GM18519 (cell line): Measurements from ENCODE around the gene TES.

ENCODE experiments used
- ATAC-seq: cut with Tn5 transposase; IDR thresholded peaks from one replicate; pipeline ENCODE4 v1.9.1; 2021; ENCODE audit warnings: mild to moderate bottlenecking, moderate library complexity; ENCODE audit not compliant: unreplicated experiment, low FRiP score

Gene TES

DNA sequence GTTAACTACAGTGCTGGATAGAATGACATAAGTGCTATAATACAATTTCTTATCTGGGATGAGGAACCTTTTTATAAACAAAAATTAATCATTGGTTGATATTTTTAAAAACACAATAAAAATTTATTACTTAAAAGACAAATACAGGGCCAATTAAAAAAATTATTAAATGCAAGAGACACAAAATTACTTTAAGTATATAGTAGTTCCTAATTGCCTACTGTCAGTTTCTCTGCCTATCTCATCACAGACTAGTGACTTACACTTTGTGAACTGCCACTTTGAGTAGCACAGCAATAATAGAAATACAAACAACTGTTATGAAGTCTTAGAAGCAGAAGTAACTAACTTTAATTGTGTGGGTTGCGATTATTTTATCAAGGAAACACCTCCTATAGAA is 8.4 kb downstream of the TES start:
- no peak for ATAC-seq

DNA sequence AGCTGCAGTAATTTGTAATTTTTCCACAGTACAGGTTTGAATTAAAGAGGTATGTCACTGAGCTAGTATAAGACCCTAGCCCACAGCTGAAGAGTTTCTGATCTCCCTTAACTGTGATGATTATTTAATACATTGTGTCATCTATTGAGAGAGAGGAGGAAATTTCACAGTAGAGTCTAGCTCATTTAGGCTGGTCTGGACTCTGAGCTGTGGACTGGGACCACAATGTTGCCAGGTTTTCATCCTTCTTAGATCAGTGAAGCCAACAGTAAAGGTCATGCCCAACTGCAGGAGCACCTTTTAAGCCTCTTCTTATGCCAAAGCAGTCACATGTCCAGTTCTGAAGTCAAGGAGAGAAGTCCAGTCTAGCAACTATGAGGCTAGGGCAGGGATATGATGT is 8.9 kb downstream of the TES start:
- no peak for ATAC-seq

DNA sequence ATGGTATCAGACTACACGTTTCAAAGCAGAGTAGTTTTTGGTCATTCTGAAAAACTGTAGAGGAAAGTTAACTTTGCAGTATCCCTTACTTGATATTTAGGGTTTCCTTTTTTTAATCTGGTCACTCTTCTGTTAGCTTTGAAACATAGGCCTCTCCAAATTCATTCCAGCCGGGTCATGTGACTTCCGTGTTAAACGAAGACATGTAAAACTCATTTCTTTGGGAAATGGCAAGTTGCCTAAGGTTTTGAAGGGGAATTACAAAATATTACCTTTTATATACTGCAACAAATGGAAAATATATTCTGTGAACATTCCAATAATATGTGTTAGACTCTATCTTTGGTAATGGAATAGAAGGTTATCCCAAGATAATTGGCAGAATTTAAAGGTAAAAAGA is 9.5 kb downstream of the TES start:
- ATAC-seq: no peak

DNA sequence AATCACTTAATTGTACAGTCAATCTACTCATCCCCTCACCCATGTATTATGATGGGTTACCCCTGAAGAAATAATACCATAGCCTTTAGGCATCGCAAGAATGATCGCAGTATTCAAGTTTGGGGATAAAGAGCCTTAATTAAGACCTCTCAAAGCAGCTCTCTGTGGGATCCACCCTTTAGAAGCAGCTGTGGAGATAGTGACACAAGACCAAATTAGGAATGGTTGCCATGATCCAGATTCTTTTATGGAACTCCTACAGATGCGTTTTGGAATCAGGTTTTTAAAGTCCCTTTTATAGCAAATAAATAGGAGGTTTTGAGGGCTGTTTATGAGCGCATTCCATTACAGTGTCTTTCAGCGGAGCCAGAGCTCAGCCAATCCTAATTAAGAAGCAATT is 12.2 kb downstream of the TES start:
- ATAC-seq: no peak

DNA sequence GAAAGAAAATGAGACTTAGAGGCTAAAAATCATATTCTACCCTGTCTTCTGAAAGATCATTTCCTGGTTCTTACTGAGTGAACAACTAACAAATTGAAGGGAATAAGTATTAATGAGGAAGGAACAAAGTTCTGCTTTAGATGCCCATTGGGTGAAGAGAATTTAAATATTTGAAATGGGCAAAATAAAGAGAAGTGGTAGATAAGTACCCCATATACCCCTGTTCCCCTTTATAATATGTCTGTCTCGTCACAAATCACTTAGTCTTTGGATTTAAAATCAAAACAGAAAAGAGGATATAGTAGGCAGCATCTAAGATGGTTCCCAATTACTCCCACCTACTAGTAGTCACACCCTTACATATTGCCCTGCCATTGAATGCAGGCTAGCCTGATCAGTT is 13.2 kb downstream of the TES start:
- no peak for ATAC-seq

DNA sequence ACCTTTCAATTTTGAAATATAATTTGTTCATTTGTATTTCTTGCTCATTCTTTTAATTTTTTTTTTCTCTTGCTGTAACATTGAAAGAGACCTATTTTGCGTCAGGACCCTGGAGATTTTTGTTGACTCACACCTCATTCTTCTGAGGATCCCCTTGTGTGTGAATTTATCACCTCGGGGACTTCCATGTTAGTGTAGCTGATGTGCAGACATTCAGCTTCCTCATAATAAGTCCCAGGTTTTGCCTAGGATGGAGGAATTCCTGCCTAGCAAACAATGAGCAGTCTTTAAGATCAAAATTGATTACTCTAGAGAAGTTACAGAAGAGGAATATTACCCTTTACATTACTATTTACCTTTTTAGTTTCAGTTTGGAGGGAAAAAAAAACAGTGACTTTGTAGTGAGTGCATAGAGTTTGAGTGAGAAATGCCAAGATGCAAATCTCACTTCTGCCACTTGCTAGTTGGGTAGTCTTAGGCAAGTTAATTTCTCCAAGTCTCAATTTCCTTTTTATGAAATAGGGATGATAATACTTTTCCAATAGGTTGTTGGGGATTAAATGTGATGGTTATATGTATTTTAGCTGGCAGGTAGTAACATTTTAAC is 14.3 kb downstream of the TES start:
- ATAC-seq: peak; percentile 42

DNA sequence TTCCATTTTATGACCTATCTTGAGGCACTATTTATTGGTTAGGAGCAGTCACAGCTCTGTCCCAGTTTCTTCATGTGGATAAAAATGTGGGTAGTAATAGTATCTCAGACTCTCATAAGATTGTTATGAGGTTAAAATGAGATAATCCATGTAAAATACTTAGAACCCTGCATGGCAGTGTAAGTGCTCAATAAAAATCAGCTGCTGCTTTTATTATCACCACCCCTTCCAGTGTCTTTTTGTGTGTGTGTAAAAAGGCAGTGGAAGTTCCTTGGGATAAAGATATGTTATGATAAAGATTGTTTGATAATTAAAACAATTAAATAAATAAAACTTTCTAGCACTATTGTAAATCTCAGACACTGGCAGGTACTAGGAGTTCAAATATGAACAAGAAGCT is 15.5 kb downstream of the TES start:
- ATAC-seq: no peak

DNA sequence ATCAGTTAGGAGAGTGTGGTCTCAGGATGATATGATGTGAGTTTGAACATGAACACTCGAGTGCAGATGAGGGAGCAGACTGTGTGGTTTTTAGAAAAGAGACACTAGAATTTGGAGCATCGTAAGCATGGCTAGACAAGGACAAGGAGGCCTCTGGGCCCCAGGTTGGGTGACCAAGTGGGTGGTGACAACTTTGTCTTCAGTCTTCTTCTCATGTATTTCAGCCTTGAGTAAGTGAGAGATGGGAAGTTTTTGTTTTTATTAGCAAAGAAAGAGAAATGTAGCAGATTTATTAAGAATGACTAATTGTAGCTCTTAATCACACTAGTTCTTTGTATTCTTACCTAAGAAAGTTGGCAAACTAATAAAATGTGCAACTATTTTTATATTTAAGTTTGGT is 16.3 kb downstream of the TES start:
- no peak for ATAC-seq

DNA sequence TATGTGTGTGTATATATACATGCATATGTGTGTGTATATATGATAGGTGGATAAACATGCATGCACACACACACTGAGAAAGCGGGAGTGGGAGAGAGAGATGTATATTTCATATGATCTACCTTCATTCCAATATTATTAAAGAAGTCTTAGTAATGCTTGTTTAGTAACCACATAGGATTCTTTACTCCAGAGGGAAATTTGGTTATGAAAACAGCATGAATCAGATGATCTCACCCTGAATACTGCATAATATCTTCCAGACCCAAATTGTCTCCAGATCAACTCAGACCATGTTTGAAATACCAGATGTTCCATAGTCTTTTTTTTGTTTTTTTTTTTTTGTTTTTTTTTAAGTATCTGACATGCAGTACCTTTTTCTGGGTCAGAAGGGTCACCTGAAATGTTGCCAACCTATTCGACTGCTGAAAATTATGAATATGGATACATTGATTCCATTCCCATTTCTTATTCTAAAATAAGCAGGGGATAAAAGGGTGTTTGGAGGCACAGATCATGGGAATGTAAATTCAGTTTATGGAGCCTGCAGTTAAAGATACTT is 17.4 kb downstream of the TES start:
- ATAC-seq: no peak

DNA sequence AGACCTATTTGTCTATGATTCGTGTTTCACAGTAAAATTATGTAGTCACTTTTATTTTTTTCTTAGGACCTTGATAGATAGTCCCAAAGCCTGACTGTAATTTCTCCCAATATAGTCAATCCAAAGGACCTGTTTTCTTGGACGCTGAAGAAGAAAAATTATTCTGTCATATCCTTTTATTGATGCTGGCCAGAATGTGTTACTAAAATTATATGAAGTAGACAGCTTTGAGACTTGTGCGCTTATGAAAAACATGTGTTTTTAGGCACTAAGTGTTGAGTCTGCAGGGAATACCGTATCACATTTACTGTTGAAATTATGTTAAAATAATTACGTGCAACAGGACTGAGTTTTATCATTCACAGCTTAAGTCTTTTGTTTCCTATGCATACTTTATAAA is 17.9 kb downstream of the TES start:
- ATAC-seq: no peak

DNA sequence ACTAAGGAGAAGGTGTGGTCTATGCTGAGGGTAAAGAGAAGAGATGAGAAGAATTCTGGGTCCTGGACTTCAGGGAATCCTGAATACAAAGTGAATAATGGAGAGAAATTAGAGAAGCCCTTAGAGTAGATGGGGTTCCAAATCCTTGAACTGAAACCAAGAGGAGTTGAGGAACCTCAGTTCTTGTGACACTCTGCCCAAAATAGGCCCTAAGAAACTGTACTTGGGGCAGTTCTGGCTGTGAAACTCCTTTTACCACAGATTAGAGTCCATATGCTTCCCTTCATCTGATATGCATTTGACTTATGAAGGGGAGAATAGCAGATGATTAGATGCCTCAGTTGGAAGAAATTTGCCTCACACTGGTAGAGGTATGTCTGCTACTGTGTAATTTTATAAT is 19.0 kb downstream of the TES start:
- peak; percentile 50 for ATAC-seq

DNA sequence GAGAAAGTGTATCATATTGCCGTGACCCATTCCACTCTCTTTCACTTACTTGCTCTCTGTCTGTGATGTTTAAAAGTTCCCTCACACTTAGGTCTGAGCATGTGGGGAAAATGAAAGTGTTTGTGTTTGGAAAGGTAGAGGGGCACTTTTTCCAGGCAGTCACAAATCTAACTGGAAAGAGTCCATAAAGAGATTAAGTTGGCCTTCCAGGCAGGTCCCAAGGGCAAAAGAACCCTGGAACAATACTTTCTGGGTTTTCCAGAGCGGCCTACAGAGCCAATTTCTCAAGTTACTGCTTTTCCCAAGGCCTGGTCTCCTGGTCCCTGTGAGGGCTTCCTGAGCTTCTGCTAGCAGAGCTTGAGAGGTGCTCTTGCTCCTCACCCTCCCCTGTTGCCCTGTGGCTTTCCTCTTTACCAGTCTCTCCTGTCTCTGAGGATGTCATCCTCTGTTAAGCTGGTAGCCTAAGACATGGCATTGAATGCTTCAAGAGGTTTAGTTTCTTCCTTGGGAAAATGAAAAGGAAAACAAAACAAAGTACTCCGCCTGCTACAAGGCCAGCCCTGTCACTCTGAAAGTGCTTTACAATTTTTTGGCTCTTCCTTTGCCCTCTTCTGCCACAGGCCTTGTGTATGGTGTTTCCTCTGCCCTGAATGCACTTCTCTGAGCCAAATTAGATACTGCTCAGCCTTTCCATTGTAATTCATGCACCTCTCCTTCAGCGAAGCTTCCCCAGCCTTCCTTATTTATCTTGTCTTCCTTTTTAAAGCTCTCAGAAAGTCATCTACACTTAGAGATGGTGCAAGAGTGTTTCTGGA is 20.1 kb downstream of the TES start:
- no peak for ATAC-seq

DNA sequence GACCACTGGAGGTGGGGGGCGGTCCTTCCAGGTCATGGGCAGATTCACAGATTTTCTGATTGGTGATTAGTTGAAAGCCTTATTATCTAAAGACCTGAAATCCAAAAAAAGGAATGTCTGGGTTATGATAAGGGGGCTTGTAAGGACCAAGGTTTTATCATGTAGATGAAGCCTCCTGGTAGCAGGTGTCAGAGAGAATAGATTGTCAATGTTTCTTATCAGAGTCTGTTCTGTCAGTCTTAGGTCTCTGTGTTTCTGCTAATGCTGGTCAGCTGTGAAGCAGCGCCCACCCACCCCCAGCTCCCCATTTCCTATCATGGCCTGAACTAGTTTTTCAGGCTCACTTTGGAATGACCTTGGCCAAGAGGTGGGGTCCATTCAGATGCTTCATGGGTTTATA is 21.2 kb downstream of the TES start:
- ATAC-seq: no peak

DNA sequence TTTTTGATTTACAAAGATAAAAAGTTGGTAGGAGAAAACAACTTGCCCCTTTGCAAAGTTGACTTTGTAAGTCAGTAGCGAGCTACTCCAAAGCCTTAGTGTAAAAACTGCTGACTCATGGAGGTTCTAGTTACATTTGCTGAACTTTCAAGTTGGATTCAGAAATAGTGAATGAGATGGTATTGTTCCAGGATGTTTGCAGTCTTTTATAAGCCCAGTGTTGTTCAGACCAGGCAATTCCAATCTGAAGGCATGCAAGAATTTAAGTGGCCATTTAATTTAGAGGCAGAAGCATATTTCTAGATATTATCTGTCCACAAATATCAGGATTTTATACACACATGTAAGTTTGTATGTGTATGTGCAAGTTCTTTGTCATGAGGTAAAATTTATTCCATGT is 21.6 kb downstream of the TES start:
- ATAC-seq: no peak

DNA sequence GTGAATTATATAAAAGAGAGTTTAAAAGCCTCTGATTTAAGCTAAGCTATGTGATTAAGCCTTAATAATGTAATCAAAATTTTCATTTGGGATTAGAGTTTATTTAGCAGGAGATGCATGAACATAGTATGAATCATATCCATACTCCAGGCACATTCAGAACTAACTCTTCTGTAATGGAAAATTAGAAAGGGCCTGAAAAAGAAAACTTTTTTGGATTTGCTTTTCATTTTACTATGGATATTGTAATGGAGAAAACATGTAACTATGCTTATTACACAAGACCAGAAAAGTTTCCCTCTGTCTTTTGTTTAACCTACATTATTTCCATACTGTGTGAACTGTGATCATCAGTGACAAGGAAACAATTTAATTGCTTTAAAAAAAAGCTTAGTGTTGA is 22.0 kb downstream of the TES start:
- ATAC-seq: no peak

DNA sequence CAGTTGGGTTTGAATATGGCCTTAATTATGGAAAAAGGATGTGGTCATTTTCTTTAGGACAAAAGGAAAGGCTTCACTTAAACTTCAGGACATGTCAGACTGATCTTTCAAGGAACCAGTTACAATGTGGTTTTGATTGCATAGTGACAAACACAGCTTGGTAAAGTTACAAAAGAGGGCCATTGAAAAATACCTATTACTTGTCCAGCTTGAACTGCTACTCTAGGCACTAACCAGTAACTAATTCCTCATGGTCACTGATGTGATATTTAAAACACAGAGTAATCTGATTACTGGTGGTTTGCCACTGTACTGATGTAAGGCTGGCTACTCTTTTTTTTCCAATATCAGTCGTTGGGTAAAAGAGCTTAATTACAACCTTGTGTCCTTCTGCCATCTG is 22.6 kb downstream of the TES start:
- no peak for ATAC-seq

DNA sequence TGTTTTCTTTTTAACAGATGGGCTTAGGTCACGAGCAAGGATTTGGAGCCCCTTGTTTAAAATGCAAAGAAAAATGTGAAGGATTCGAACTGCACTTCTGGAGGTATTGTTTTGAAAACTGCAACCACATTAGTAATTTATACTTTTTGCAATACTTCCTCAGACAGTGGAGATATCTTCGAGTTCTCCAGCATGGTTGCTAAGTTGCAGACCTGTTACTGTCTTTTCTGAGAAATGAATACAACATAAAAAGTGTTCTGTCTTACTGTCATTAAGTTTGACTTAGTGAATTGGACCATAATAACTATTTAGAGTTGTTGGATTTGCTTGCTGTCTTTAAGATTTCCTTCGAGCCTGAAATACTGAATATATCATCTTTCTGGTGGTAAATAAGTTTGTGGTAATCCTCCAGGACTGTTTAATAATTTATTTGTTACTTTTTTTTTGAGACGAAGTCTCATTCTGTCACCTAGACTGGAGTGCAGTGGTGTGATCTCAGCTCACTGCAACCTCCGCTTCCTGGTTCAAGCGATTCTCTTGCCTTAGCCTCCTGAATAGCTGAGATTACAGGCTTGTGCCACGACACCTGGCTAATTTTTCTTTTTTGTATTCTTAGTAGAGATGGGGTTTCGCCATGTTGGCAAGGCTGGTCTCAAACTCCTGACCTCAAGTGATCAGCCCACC is 24.3 kb downstream of the TES start:
- ATAC-seq: no peak

DNA sequence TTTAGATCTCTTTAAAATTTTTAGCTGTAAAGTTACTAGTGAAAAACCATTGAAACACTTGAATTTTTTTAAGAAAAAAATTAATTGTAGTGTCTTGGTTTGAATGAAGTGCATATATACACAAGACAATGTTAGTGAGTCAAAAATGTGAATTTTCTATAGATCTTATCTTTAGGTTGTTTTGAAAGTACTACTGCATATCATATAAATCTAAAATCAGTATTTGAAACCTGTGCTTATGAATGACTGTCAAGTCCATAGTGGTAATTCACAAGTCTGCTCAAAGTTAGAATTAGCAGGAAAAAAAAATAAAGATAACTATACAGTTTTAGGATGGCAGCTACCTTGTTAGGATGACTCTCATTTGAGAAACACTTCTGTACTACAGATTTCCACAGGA is 25.0 kb downstream of the TES start:
- no peak for ATAC-seq

DNA sequence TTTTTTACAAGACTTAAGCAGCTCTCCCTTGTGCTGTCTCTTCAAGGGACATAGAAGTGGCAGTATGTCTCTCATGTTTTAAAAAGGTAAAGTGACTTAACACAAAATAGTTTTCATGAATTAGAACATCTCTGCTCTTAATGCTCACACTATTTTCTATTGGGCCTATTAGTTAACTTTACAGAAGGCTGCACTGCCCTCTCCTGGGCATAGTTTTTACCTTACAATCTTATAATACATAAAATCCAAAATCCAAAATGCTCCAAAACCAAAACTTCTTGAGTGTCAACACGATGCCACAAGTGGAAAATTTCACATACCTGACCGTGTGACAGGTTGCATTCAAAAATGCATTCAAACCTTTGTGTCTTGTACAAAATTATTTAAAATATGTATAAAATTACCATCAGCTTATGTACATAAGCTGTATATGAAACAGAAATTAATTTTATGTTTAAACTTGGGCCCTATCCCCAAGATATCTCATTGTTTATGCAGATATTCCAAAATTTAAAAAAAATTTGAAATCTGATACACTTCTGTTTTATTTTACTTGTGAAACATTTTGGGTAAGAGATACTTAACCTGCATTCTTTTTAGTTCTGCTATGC is 25.8 kb downstream of the TES start:
- no peak for ATAC-seq

DNA sequence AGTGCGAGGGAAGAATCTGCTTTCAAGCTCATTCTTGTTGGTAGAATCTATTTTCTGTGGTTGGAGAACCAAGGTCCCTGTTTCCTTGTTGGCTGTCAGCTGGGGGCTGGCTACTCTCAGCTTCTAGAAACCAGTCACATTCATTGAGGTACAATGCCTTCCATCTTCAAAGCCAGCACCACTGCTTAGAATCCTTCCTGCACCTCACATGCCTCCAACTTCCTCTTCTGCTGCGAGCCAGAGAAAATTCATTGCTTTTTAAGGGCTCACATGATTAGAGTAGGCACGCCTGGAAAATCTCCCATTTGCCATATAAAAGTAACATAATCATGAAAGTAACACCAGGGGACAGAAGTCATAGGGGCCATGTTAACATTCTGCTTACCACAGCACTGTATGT is 28.7 kb downstream of the TES start:
- ATAC-seq: no peak

DNA sequence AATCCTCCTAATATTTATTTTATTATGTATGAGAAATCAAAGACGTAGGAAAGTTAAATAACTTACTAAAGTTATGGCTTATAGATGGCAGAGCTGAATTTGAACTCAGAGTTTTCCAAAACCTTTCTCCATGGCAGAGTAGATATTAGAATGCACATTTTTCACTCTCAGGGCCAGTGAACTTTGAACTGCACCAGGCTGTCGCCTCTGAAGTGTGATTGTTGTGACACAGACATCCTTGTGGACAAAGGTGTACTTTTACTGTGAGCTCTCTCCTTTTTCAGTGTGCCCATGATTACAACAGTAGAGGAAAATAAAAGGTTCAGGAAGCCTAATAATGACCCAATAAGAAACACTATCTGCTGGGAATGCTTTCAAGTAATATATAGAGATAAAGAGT is 29.1 kb downstream of the TES start:
- ATAC-seq: no peak
